Fibroblast of villous mesenchyme (primary cell): ENCODE results near the gene CNMD. TPM values are rescaled to one million over a fixed set of nuclear protein-coding genes. Genes with fewer than 3 reads are reported as not detected.

Experiments
- DNase-seq: peaks from one replicate; pipeline ENCODE4 v3.0.0-alpha.2; 2010; ENCODE audit warnings: low read depth
- H3K4me3 ChIP-seq: 2 replicates; pipeline ENCODE4 v1.5.1; 2011; ENCODE audit warnings: low read depth, mild to moderate bottlenecking, low read length
- total RNA-seq: library from RNA; depleted of rRNA; stranded (reverse); fragments of >200 nt; gene quantifications from 2 replicates; pipeline ENCODE4 v1.2.3, GENCODE V29; 2012
- TF ChIP-seq, protein P1 (sequence below): IDR thresholded peaks from 2 replicates; pipeline ENCODE4 v1.5.1; 2012; ENCODE audit warnings: low read depth, mild to moderate bottlenecking, low read length; ENCODE audit not compliant: insufficient read depth

The CNMD gene
- total RNA-seq, 1 donor = not detected

DNA sequence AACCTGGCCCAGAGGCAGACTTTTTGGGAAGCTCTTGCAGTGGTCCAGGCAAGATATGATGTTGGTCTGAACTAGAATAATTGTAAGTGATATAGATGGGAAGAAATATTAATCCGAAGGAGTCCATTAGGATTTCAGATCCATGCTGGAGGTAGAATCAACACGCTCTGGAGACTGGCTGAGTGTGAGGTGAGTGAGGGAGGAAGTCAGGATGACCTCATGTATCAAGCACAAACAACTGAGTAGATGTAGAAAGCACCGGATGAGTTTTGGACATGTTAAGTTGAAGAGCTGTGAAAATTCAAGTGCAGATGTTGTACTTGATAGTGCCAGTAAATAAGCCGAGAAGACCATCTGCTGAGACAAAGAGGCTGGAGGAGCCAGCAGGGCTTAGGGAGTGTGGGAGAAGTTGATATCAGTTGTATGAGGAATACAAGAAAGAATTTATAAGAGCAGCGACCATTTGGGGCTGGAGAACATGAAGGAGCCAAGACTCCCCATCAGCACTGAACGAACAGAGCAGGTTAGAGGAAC lies 5.3 kb upstream of the CNMD start:
- H3K4me3 ChIP-seq = no peak overlapping the region
- TF ChIP-seq, protein P1, sequence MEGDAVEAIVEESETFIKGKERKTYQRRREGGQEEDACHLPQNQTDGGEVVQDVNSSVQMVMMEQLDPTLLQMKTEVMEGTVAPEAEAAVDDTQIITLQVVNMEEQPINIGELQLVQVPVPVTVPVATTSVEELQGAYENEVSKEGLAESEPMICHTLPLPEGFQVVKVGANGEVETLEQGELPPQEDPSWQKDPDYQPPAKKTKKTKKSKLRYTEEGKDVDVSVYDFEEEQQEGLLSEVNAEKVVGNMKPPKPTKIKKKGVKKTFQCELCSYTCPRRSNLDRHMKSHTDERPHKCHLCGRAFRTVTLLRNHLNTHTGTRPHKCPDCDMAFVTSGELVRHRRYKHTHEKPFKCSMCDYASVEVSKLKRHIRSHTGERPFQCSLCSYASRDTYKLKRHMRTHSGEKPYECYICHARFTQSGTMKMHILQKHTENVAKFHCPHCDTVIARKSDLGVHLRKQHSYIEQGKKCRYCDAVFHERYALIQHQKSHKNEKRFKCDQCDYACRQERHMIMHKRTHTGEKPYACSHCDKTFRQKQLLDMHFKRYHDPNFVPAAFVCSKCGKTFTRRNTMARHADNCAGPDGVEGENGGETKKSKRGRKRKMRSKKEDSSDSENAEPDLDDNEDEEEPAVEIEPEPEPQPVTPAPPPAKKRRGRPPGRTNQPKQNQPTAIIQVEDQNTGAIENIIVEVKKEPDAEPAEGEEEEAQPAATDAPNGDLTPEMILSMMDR = no peak

DNA sequence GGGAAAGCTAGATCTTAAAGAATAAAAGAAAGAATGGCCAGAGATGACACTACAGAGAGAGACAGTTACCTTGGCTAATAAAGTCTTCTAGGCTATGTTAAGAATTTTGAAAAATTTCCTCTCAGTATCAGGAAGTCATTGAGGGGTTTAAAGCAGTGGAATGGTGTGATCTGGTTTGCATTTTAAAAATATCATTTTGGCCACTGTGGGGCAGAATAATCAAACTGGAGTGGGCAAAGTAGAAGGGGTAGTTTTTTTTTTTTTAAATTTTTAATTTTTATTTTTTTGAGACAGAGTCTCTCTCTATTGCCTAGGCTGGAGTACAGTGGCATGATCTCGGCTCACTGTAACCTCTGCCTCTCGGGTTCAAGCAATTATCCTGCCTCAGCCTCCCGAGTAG lies 4.4 kb upstream of the CNMD start:
- TF ChIP-seq, protein P1 = no peak
- no peak overlapping the region for H3K4me3 ChIP-seq
- no peak for DNase-seq

More for the DNA sequence above, 5.3 kb upstream of the CNMD start:
- DNase-seq = no peak

DNA sequence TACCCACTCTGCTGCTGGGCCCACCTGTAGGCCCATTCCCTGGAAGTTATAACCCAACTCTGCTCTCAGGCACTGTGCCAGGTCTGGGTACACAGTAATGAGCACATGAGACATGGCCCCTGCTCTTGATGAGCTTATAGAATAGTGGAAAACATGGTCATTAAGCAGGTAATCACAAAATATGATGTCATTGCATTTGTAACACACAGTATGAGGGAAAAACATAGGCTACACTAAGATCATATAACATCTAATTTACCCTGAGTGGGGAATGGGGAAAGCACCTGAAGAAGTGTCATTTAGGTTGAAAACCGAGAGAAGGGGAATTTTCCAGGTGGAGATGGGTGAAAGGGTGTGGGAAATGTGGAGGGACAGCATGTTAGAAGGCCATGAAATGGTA lies 3.9 kb upstream of the CNMD start:
- no peak overlapping the region for H3K4me3 ChIP-seq
- DNase-seq = no peak
- TF ChIP-seq, protein P1 = no peak

DNA sequence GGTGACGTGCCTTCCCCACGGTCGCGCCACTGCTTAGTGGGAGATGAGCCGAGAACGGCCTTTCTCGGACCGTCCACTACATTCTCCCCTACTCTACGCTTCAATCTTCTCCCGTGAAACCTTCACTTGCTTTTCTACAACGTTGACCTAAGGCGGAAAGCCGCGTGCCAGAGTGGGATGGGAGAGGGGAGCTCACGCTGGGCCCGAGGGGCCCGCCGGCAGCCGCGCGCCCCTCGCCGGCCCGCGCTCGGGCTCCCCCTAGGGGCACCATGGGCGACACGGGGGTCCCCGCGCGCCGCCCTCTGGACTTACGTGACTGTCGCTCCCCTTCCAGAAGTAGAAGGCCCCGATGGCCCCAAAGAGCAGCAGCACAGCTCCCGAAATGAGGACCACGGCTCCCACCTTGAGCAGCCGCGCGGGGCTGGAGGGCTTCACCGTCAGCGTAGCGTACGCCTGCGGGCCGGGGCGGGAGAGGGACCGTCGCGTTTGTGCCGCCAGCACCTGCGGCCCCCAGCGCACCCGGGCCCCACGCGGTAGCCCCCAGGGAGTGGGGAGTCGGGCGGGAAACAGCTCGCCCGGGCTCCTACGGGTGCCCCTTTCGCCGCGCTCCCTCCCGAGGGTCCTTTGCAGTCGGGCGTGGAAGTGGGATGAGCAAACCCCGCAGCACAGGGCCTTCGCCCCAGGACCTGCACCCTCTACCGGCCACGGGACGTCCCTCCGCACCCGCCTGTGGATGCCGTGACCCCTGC lies 727 bp downstream of the CNMD start:
- peak; percentile 3 for DNase-seq
- H3K4me3 ChIP-seq = peak overlapping the region; percentile 42
- TF ChIP-seq, protein P1 = peak; percentile 45

DNA sequence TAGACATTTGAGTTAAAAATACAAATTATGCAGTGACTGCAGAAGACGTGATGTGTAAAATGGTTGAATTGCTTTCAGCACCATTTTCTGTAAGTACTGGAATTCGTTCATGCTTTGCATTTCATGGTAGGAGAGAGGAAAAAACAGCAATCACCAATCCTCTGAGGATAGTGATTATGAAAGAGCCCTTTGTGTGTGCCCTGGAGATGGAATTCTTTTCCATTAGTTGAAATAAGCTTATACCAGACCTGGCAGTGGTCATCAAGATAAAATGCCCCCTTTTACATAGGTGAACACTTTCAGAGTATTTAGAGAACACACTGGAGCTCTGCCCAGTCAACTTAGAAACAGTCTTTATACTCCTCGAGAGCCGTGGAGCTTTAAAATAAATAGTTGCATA lies 1.7 kb downstream of the CNMD start:
- no peak for DNase-seq
- TF ChIP-seq, protein P1 = no peak
- H3K4me3 ChIP-seq = no peak overlapping the region

DNA sequence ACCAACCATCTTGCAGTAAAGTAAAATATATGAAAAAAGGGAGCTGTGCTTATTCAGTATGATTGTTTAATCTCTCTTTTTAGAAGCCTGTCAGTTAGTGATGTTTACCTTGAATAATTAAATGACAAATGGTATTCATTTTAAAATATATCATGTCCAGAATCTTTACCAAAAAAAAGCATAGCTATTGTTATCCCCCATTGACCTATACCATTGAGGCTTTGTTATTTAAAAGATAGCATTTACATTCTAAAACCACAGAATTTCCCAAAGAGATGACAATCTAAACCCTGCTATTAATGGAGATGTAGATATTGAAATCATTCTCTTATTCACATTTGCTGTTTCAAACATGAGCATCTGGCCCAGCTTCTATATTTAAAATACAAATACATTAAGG lies 2.2 kb downstream of the CNMD start:
- TF ChIP-seq, protein P1 = no peak
- no peak overlapping the region for H3K4me3 ChIP-seq
- DNase-seq = no peak

DNA sequence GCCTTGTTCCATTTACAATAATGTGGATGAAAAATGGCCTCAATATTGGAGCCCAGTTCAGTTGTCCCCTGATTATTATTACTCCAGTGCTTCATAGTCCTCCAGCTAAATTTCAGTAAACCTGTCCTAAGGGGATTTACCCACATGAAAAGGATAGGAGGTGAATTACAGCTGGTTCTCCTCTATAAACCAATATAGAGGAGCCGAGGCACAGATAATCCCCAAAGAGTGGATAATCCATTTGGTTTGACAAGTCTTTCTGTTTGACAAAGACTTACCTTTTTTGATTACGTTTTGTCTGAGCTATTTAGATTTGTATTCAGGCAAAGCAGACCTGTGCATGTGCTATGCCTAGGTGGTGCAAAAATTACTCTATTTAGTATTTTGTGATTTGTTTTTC lies 2.7 kb downstream of the CNMD start:
- TF ChIP-seq, protein P1 = no peak
- no peak overlapping the region for H3K4me3 ChIP-seq
- no peak for DNase-seq
